ENCODE measurements around the gene TFCP2L1.

- TF ChIP-seq, protein P1, sequence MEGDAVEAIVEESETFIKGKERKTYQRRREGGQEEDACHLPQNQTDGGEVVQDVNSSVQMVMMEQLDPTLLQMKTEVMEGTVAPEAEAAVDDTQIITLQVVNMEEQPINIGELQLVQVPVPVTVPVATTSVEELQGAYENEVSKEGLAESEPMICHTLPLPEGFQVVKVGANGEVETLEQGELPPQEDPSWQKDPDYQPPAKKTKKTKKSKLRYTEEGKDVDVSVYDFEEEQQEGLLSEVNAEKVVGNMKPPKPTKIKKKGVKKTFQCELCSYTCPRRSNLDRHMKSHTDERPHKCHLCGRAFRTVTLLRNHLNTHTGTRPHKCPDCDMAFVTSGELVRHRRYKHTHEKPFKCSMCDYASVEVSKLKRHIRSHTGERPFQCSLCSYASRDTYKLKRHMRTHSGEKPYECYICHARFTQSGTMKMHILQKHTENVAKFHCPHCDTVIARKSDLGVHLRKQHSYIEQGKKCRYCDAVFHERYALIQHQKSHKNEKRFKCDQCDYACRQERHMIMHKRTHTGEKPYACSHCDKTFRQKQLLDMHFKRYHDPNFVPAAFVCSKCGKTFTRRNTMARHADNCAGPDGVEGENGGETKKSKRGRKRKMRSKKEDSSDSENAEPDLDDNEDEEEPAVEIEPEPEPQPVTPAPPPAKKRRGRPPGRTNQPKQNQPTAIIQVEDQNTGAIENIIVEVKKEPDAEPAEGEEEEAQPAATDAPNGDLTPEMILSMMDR (IDR thresholded peaks at IDR 0.05), result no peak
- TF ChIP-seq EP300 (IDR thresholded peaks at IDR 0.05) (no peak), POLR2A (IDR thresholded peaks at IDR 0.05) (no peak)
Observed at GRCh38 chr2:121329786-121330185, 44.8 kb upstream of the TFCP2L1 start.
